Activated CD4-positive, CD25-positive, alpha-beta regulatory T cell treated with anti-CD3 and anti-CD28 coated beads, Interleukin-2, amount 50 U/mL, for 24 hours (primary cell): ENCODE measurements around the gene DHFR2.
A peak's percentile ranks its signal among the peaks of the same experiment; 100 is the strongest.
"Not testable (repeated sequence)": the region's sequence is repeated elsewhere in the genome, so short reads cannot be mapped to it uniquely, and the experiment has no call there.

Experiments
- ATAC-seq, 2 donors: fragments of 150-1000 bp; cut with Tn5 transposase; one replicate each; pipeline ENCODE4 v1.10.0; 2021; ENCODE audit warnings: mild to moderate bottlenecking in 1 of 2, moderate library complexity in 1 of 2

The DHFR2 gene

DNA sequence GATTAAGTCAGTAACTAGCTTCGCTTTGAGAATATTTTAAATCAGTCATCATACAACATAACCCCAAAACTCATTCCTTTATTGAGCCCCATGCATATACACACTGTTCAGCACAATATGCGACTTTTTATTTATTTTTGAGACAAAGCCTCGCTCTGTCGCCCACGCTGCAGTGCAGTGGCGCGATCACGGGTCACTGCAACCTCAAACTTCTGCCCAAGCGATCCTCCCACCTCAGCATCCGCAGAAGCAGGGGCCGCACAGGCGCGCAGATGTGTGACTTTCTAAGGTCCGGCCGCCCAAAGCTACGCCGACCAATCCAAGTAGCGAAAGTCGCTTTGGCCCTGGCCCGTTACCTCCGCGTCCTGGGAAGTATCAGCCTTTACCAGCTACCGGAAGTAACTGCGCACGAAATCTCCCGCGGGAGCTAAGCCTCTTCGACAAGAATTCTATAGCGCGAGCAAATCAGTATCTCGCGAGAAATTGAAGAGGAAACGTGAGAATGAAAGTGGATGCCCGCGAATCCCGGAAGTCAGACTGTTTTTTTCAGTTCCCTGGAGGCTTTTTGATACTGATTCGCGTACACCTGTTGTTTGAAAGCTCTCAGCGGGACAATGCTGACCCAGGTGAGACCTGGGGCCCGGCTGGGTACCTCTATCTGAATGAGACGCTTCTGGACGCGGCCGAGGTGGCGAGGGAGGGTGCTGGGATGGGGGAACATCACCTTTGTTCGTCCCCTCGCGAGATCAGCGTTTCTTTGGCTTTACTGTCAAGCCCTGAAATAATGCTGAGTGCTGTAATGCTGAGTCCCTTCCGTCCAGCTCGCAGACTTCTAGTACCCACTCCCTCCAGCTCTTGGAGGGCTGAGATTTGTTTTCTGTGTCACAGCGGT lies at the start of gene DHFR2, which contains the start of gene NSUN3:
DHFR2 (minus strand) TSS at position 404 of the 892 bp plus-strand sequence. CDS start 1,405 bp downstream, outside the sequence.
NSUN3 (plus strand) TSS at position 549 of the 892 bp plus-strand sequence; CDS start at position 615, 66 bp downstream.
- peak; percentile 81 to 84 for ATAC-seq

DNA sequence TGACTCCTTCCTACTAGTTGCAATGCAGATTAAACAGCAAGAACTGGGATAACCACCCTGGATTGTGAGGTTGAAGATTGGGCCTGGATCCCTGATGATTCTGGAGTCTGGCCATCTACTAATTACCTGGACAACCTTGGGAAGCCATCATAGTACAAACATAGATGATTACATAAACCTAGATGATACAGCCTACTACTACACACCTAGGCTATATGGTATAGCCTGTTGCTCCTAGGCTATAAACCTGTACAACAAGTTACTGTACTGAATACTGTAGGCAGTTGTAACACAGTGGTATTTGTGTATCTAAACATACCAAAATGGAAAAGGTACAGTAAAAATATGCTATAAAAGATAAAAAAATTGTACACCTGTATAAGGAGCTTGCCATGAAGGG lies 48.1 kb upstream of the DHFR2 start:
- no peak for ATAC-seq

DNA sequence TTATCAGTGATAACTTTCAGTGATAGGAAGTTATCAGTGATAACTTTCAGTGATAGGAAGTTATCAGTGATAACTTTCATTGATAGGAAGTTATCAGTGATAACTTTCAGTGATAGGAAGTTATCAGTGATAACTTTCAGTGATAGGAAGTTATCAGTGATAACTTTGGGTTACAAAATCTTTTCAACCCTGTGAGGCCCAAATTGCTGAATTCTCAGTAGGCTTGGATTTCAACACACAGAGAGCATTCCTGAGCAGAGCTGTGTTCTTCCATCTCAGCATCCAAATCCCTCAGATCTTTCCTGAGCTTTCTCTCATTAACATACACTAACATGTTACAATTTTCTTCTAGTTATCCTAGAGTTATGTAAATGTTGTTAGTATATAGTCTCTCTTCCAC lies 47.5 kb upstream of the DHFR2 start:
- not testable (repeated sequence) for ATAC-seq

DNA sequence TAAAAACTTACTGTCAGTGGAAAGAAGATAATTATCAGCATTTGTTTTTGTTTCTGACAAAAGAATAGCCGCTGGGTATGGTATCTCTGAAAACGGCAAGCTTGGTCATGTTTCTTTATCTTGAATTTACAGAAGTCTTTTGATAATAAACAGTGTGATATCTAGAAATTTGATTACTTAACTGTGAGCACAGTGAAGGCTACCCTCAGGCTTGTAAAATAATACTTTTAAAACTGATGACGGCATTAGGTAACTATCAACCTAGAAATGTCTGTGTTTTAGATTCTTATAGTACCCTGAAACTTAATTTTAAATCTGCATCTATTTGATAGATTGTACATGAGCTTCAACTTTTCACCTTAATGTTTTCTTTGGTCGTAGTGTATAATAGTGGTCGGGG lies 43.6 kb upstream of the DHFR2 start:
- ATAC-seq, result no peak

DNA sequence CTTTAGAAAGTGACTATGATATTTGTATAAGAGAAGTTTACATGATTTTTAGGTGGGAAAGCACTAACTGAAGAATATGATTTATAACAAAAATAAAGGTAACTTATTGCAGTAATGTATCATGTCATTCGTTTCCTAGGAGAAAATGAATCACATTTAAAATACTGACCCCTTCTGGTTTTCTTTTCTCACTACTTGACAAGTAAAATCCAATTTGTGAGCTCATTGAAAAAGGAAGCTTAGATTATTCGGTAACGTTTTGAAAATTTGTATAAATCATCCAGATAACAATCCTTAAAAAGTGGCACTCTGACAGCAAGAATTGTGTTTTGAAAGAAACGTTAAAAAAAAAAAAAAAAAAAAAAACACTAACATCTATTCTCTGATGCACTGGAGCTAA lies 39.1 kb upstream of the DHFR2 start:
- ATAC-seq, result no peak

DNA sequence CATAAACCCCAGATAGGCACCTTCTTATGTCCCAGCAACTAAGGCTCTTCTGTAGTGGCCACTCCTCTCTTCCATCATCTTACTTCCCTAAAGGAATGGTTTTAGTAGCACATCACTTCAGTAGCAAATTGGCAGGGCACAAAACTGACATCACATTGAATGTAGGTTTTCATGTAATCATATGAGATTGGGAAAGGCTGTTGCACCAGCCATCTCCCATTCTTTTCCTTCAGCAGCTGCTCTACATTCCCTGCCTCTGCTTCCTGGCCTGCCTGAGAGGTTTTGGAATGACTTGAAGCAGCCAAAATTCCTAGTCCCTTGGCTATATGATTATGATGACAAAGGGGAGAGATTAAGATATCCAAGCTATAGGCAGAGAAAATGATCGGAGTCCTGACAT lies 36.6 kb upstream of the DHFR2 start:
- ATAC-seq, result no peak

DNA sequence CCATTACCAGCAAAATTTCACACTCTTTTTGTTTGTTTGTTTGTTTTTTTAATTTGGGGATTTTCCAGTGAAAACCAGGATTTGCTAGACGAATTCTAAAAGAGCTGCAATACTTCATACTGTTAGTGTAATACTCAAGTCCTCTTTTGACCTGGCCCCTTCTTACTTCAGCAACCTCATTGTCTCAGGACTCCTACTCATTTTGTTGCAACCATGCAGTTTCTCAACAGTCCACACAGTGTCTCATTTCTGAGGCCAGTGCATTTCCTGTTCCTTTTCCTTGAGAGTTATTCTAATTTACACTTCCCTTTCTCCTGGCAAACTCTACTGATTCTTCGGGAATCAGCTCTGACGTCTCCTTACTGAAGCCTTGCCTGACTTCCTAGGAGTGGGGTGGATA lies 35.7 kb upstream of the DHFR2 start:
- no peak for ATAC-seq

DNA sequence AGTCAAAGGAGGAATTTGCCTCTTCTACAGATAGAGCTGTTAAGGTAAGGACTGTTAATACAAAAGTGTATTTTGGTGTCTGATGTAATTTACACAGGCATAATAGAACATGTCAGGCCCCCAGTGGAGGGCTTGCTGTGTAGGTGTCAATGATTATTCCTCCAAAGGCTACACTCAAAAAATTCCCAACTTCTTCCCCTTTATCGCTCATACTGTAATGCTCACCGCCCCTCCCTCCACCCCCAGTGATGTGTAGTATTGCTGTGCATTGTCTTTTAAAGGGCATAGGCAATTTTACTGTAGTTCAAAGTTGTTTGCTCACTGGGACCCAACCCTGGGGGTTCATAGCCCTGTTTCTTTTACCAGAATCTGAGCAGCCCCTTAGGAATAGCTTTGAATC lies 32.4 kb upstream of the DHFR2 start:
- no peak for ATAC-seq

DNA sequence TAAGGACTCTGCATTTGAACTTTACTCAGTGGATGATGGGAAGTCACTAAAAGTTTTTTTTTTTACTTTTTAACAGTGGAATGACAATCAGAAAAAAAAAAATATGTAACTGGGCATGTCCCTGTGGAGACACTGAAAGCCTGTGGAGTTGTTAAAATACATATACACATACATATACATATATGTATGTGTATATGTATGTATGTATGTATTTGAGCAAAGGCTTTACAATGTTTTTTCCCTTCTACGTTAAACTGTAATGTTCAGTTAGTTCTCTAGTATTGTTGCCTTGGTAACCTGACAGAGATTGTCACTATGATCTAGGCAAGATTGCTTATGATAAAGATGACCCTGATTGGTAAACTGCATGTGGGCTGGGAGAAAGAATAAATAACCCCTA lies 30.4 kb upstream of the DHFR2 start:
- no peak for ATAC-seq

DNA sequence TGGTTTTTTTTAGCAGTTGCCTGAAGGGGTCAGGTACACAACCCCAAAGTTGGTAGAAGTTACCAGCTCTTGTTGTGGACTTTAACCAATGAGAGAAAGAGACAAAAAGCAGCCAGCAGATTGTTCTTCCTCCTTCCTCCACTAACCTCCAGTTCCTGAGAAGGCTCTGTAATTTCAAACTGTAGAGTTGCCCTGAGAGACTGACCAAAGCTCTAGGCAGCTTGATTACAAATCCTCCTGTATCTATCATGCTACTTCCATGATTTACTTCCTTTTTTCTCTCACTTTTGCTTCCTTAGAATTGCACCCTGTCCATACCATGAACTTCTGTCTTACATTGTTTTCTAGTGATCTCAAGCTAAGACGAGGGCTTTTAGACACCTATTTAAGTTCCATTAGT lies 29.4 kb upstream of the DHFR2 start:
- ATAC-seq, result no peak

DNA sequence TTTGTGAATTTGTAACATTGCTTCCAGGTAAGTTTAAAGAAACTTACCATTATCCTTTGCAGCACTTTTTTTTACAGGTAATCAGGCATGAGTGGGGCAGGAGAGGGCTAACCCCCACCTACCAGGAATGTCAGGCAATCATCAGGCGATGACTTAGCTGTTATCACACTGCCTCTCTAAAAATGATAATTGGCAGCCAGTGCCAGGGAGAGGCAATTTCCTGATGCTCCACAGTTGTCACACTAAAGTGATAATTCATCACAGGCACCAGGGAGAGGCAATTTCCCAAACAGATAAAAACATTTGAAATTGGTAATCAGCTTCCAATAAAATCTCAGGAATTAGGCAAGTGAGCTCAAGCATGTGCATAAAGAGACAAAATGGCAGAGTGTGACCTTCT lies 26.4 kb upstream of the DHFR2 start:
- no peak for ATAC-seq

DNA sequence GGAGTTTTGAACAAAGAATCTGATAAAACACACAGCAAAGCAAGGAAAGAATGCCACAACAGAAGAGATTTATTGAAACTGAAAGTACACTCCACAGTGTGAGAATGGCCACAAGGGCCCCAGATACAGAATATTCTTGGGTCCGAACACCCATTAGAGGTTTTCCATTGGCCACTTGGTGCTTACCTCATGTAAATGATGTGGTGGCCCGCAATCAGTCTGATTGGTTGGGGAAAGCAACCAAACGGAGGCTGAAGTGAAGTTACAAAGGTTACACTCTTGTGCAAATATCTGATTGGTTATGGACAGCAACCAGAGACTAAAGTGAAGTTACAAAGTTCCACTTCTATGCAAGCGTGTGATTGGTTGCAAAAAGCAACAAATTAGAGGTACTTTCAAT lies 20.5 kb upstream of the DHFR2 start:
- no peak for ATAC-seq

DNA sequence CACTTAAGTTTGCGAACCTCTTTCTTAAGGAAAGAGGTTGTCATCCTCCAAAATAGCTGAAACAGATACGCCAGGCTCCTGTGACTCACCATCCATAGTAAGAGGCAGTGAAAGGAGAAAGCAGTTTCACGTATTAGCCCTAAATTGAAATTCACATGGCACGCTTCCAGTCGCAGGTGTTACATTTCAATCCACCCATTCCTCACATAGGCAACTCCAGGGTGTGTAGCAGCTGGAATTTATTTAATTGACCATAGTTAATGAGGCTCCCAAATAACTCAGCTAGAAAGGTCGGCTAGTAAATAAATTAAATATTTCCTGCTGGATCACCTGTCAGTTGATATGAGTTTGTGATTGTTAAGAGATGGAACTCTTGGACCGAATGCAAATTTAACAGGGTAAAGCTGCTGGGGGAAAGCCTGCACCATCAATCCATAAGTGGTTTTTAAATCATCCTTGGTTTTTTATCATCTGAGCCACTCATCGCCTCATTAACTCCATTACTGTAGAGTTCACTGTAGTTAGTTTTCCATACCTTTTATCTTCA lies 19.7 kb upstream of the DHFR2 start:
- no peak for ATAC-seq

DNA sequence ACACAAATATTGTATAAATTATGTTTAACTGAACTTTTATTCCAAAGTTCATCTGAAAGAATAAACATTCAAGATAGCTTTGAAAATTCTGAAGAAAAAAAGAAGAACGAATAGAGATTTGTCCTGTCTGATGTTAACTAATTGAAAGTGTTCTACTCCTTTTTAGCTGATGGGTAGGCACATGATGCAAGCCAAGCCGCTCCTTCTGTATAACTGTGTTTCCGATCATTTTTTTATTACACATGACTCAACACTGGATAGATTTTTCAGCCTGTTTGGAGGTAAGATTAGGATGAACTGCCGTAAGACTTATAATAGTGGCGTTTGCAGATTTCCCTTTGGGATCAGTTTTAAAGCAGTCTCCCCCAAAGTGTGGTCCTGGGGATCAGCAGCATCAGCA lies 19.2 kb upstream of the DHFR2 start:
- no peak for ATAC-seq

DNA sequence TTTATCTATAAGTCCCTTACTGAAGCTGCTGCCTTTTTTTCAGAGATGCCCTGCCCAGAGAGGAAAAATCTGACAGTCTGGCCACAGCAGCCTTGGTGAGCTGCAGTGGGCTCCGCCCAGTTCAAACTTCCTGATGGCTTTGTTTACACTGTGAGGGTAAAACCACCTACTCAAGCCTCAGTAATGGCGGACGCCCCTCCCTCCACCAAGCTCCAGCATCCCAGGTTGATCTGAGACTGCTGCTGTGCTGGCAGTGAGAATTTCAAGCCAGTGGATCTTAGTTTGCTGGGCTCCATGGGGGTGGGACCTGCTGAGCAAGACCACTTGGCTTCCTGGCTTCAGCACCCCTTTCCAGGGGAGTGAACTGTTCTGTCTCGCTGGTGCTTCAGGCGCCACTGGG lies 17.8 kb upstream of the DHFR2 start:
- not testable (repeated sequence) for ATAC-seq

DNA sequence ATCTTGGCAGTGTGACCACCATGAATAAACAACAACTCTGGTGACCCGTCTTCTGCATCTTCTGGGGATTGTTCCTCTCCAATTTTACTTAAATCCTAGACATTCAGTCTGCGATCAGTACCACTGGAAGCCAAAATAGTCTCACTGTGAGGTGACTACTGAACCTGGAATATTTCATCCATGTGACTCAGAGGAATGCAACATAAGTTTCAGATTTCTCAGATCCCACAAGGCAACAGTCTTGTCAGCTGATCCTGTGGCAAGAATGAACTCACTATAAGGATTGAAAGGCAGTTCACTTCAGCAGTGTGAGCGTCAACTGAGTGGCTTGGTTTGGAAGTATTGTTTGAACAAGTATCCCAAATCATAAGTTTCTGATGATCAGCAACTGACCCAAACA lies 13.3 kb upstream of the DHFR2 start:
- no peak for ATAC-seq

DNA sequence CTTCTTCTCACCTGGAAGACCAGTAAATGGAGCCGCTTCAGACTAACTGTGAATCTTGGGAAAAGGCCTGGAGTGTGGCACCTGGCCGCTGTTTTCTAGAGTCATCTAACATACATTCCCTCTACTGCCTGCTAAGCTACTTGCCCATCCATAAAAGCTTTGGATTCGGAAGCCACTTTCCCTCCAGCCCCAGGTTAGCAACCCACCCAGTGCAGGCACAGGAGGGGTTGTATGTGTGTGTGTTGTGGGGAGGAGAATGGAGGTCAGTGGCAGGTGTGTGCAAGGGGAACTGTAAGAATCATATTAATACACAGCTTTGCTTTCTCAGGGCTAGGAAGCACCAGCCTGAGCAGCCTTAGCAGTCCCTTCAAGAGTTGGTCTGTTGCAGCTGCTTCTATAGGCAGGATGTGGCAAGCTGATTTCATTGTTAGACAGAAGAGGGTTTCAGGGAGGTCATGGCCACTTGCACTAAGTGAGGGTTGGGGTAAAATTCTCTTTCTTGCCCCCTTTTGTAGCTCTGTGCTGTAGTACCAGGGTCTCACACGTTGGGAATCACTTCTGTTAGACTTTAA lies 9.1 kb upstream of the DHFR2 start:
- peak; percentile 48 to 59 for ATAC-seq

DNA sequence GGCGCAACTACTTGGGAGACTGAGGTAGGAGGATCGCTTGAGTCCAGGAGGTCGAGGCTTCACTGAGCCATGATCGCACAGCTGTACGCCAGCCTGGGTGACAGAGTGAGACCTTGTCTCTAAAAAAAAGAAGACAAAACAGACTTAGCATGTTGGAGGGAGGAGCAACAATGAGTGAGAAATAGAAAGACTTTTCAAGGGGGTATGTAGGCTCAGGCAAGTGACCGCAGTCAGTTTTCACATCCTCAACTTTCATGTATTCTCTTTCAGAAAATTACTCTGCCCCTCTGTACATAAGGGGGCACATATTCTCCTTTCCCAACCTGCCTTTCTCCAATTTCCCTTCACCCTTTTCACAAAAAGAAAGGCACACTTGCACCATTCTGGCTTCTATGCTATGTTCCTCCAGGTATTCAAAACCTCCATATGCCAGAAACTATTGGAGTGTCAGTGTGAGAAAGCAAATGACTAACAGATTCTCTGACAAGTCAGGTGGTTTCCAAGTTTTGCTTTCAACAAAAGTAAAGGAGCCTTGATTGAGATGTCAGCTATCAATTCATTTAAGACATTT lies 7.7 kb upstream of the DHFR2 start:
- ATAC-seq, result peak in 1 of 2 donors; percentile 39

DNA sequence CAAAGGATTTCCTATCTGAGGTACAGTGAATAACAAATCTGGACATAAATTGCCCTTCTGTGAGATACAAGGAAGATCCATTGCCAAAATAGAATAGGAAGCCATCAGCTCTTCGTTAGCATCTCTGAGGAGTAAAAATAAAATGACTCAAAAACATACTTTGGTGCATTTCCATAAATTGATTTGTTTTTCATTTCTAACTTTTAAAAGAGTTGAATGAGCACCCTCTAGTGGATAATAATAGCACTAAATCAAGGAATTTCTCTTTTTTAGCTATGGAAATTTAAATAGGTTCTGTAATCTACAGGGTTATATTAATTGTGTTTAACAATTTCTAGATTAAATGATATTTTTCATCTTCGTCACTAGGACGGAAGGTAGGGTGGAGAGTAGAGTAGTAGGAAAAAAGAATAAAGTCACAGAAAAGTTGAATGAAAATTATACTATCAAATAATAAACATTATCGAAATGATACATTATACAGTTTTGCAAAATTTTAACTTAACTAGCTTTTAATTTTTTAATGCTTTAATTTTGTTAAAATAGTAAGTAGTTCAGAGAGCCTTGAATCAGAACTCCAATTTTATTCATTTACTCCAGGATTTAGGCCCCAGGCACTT lies 6.6 kb upstream of the DHFR2 start:
- ATAC-seq, result no peak

DNA sequence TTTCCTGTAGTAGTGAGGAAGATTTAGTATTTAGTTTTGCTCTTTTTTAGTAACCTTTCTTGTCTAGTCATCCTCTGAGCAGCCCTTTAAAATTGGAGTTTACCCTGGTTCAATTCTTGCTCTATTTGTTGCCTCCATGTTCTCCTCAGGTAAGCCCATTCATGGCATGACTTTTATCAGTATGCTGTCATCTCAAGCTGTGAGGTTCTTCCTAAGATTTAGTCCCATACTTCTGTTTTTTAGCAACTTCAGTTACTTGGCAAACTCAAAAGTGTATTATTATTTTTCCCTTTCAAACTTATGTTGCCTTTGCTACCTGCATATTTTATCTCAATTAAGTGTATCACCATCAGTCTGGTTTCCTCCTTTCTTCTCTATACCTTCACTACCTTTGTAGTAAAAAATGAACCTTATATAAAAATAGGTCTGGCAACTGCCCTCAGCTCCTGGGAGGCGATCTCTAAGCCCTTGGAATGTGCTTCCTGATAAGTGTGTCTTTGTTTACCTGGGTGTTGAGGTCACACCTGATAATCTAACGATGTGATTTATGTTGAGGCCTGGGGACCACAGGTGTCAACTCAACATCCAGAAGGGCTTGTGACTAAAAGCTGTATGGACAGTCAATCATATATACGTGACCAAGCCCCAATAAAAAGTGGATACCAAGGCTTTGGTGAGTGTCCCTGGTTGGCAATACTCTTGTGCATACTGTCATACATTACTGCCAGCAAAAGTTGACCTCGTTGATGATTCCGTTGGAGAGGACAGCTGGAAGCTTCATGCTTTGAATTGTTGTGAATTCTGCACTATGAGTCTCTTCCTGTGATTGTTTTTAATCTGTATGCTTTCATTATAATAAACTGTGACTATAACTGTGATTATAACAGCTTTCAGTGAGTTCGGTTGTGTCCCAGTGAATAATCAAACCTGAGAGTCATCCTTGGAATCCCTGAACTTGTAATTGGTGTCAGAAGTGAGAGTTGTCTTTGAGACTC lies 4.1 kb upstream of the DHFR2 start:
- ATAC-seq, result no peak

DNA sequence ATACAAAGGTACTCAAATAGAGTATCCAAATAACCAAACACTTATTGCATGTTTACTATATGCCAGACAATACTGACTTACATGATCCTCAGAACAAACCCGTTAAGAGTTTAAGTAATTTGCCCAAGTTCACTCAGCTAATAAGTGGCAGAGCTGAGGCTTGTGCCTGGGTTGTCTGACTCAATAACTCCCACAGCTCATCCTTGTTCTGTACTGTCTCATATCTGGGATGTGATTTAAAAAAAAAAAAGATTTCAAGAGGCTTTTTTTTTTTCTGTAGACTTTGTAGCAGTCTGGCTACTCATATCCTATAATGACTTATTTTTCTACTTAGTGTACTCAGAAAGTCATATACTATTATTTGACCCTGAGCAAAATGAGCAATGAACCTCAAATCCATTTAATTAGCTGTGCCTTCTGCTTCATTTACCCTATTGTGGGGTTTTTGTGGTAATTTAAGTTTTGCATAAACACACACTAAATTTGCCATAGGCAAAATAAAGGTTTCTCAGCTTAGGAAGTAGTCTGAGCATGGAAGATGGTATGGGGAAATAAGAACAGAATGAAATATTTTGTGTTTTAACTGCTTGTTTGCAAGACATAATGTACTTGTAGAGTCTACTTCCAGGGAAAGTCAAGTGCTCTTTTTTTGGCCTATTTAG lies 3.2 kb upstream of the DHFR2 start:
- peak; percentile 9 to 28 for ATAC-seq
